ENCODE measurements around the gene MICB.
A peak's percentile ranks its signal among the peaks of the same experiment; 100 is the strongest.

DNA sequence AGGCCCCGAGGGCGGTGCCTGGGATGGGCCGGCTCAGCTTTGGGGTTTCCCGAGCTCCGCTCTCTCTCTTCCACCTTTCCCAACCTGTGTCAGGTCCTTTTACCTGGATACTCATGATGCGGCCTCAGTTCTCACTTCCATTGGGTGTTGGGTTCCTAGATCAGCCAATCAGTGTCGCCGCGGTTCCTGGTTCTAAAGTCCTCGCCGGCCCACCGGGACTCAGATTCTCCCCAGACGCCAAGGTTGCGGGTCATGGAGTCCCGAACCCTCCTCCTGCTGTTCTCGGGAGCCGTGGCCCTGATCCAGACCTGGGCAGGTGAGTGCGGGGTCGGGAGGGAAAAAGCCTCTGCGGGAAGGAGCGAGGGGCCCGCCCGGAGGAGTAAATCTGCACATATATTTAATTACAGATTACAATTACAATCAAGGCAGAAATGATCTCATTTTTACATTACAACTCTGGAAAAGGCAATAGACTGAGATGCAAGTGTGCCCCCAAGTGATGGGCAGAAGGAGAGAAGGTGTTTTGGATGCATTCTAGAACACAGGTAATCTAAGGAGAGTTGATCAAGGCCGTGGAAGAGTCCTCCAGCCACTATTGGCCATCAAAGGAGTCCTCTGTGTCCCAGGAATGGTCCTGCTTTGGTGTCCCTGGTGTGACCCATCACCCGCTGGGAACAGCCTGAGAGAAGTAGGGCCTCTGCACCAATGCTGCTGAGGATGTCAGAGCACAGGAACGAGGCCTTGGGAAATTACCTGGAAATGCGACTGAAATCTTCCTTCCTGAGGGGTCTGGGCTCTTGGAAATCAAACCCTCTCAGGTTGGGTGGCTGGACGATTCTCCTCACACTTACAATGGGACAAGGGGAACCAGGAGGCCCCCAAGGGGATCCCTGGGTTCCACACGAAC is 34.7 kb upstream of the MICB start:
- TF ChIP-seq ELF1 (IDR thresholded peaks at IDR 0.05; ENCODE audit: borderline replicate concordance, low read depth), result no peak
- peak; percentile 12 for TF ChIP-seq TCF7L2 (IDR thresholded peaks at IDR 0.05; ENCODE audit: borderline replicate concordance, extremely low read depth, insufficient read depth, insufficient read length)
- TF ChIP-seq SP1 (IDR thresholded peaks at IDR 0.05; ENCODE audit: low read depth), result peak; percentile 80
- TF ChIP-seq, protein P1, sequence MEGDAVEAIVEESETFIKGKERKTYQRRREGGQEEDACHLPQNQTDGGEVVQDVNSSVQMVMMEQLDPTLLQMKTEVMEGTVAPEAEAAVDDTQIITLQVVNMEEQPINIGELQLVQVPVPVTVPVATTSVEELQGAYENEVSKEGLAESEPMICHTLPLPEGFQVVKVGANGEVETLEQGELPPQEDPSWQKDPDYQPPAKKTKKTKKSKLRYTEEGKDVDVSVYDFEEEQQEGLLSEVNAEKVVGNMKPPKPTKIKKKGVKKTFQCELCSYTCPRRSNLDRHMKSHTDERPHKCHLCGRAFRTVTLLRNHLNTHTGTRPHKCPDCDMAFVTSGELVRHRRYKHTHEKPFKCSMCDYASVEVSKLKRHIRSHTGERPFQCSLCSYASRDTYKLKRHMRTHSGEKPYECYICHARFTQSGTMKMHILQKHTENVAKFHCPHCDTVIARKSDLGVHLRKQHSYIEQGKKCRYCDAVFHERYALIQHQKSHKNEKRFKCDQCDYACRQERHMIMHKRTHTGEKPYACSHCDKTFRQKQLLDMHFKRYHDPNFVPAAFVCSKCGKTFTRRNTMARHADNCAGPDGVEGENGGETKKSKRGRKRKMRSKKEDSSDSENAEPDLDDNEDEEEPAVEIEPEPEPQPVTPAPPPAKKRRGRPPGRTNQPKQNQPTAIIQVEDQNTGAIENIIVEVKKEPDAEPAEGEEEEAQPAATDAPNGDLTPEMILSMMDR (IDR thresholded peaks at IDR 0.05 in 2 of 3, conservative IDR thresholded peaks at IDR 0.05 in 1 of 3; ENCODE audit: borderline replicate concordance in 1 of 3, insufficient read depth in 1 of 3, low read depth in 2 of 3, low read length in 2 of 3), result no peak
- peak; percentile 57 for TF ChIP-seq POLR2A (IDR thresholded peaks at IDR 0.05; ENCODE audit: borderline replicate concordance, extremely low read depth, insufficient read depth, insufficient read length)
- TF ChIP-seq JUND (IDR thresholded peaks at IDR 0.05), result no peak
- TF ChIP-seq RAD21 (IDR thresholded peaks at IDR 0.05; ENCODE audit: low read depth), result no peak
- TF ChIP-seq EZH2phosphoT487 (IDR thresholded peaks at IDR 0.05; ENCODE audit: borderline replicate concordance), result no peak
- TF ChIP-seq SIN3A (IDR thresholded peaks at IDR 0.05; ENCODE audit: low read depth), result no peak
- TF ChIP-seq POLR2AphosphoS5 (IDR thresholded peaks at IDR 0.05; ENCODE audit: low read depth, low read length), result peak; percentile 89
- no peak for TF ChIP-seq EZH2 (IDR thresholded peaks at IDR 0.05)
- TF ChIP-seq ZNF274 (IDR thresholded peaks at IDR 0.05; ENCODE audit: low read depth, low read length), result no peak
- TF ChIP-seq, protein P2, sequence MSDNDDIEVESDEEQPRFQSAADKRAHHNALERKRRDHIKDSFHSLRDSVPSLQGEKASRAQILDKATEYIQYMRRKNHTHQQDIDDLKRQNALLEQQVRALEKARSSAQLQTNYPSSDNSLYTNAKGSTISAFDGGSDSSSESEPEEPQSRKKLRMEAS (IDR thresholded peaks at IDR 0.05), result no peak
- TF ChIP-seq CEBPB (IDR thresholded peaks at IDR 0.05; ENCODE audit: low read depth), result no peak

All from HCT116 (cell line).